ENCODE measurements around the gene PHACTR4. TPM values are rescaled to one million over a fixed set of nuclear protein-coding genes. Genes with fewer than 3 reads are reported as not detected.
A peak's percentile ranks its signal among the peaks of the same experiment; 100 is the strongest.

Gene PHACTR4
- total RNA-seq, 6 experiments from 2014 or later, result 16.1 to 25.8 (median 23.3) TPM

DNA sequence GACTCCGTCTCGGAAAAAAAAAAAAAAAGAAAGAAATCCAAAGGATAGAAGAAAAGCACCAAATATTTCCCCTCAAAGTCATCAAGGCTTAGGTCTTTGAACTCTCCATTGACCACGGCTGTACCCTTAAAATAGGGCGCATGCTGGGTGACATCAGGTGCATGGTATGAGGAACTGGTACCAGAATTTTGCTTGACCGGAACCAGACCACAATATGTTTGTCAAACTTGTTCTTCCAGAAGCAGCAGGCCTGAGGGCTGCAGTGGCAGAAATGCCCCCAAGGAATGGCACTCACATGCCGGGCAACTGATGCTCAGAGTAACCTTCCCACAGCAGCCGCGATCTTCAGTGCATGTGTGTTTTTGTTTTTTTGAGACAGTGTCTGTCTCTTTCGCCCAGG lies 157.3 kb downstream of the PHACTR4 start:
- 85% methylated on average over 9 of the region's 9 CpGs for WGBS (ENCODE audit: insufficient coverage, low coverage, low lambda C conversion rate, missing lambda C conversion rate)
- DNase-seq (no peak), ATAC-seq (peak in 1 of 4 donors; percentile 50)
- Histone ChIP-seq H3K4me3 (no peak overlapping the region), H3K9me3 (no peaks in the 10 kb centered on the region), H3K27ac (no peak overlapping the region), H3K36me3 (no peaks in the 10 kb centered on the region), H3K4me1 (no peaks in the 10 kb centered on the region), H3K27me3 (no peaks in the 10 kb centered on the region)
- TF ChIP-seq CTCF (IDR thresholded peaks at IDR 0.05) (no peak), POLR2A (IDR thresholded peaks at IDR 0.05) (no peak)
- intact Hi-C loops (cut with DNase I), result no loop called here

- DNase-seq, result no peak
- Histone ChIP-seq H3K9me3 (no peaks in the 10 kb centered on the region), H3K27ac (no peak overlapping the region), H3K4me3 (no peak overlapping the region), H3K36me3 (peaks cover 0 to under 1% (median 0%) of the 10 kb centered on the region in 4 donors), H3K4me1 (no peaks in the 10 kb centered on the region), H3K27me3 (no peaks in the 10 kb centered on the region)
- ATAC-seq, result no peak
- intact Hi-C loops (cut with DNase I), result no loop called here
- no peak for TF ChIP-seq CTCF (IDR thresholded peaks at IDR 0.05)
- TF ChIP-seq POLR2A (IDR thresholded peaks at IDR 0.05), result no peak
- WGBS (ENCODE audit: insufficient coverage, low coverage, low lambda C conversion rate, missing lambda C conversion rate), result 83% methylated on average over 2 of the region's 31 CpGs
Measured at GRCh38 chr1:28530456-28530855, 160.9 kb downstream of the PHACTR4 start.

GRCh38 chr1:28534671-28535070 lies 165.1 kb downstream of the PHACTR4 start:
- no peak for TF ChIP-seq POLR2A (IDR thresholded peaks at IDR 0.05)
- no peak for TF ChIP-seq CTCF (IDR thresholded peaks at IDR 0.05)
- intact Hi-C loops (cut with DNase I), result no loop called here
- Histone ChIP-seq H3K9me3 (no peaks in the 10 kb centered on the region), H3K27me3 (no peaks in the 10 kb centered on the region), H3K36me3 (peaks cover 0 to 15% (median 0%) of the 10 kb centered on the region in 4 donors), H3K4me1 (no peaks in the 10 kb centered on the region), H3K27ac (no peak overlapping the region), H3K4me3 (no peak overlapping the region)
- no peak for ATAC-seq
- WGBS (ENCODE audit: insufficient coverage, low coverage, low lambda C conversion rate, missing lambda C conversion rate), result 100% methylated on average over 6 of the region's 6 CpGs
- no peak for DNase-seq

DNA sequence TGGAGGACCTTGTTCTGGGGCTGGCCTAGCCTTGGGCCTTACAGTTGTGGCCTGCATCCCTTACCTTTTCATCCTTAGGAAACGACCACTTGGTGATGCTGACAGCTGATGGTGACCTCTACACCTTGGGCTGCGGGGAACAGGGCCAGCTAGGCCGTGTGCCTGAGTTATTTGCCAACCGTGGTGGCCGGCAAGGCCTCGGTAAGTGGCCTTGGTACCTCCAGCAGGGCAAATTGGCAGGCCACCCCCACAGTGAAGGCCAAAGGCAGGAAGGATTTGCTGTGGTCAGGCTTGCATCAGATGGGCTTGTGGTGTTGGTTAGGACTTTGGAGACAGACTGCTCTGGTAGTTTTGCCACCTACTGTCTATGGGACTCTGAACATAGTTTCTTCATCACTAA lies 165.6 kb downstream of the PHACTR4 start:
- no peak for DNase-seq
- no peak overlapping the region for H3K27ac ChIP-seq
- peak in 2 of 4 donors; percentile 30 for ATAC-seq
- no peak overlapping the region for H3K4me3 ChIP-seq
- 41% methylated on average over 5 of the region's 6 CpGs for WGBS (ENCODE audit: insufficient coverage, low coverage, low lambda C conversion rate, missing lambda C conversion rate)
- intact Hi-C loops (cut with DNase I), result no loop called here
- H3K9me3 ChIP-seq, result no peaks in the 10 kb centered on the region
- no peak for TF ChIP-seq CTCF (IDR thresholded peaks at IDR 0.05)
- no peak for TF ChIP-seq POLR2A (IDR thresholded peaks at IDR 0.05)
- H3K36me3 ChIP-seq, result peaks cover 0 to 15% (median 0%) of the 10 kb centered on the region in 4 donors
- H3K27me3 ChIP-seq, result no peaks in the 10 kb centered on the region
- H3K4me1 ChIP-seq, result no peaks in the 10 kb centered on the region
